HG02571 (cell line): ENCODE measurements around the gene FBXL14.
A peak's percentile ranks its signal among the peaks of the same experiment; 100 is the strongest.
"Not testable (repeated sequence)": the region's sequence is repeated elsewhere in the genome, so short reads cannot be mapped to it uniquely, and the experiment has no call there.

Source experiments
- ATAC-seq: cut with Tn5 transposase; IDR thresholded peaks from one replicate; pipeline ENCODE4 v1.9.1; 2021; ENCODE audit warnings: mild to moderate bottlenecking, moderate library complexity; ENCODE audit not compliant: unreplicated experiment

FBXL14 gene

GRCh38 chr12:1574865-1575259 is 19.5 kb downstream of the FBXL14 start:
- ATAC-seq: no peak

GRCh38 chr12:1573960-1574864 is 20.2 kb downstream of the FBXL14 start:
- no peak for ATAC-seq

GRCh38 chr12:1572731-1573130 is 21.6 kb downstream of the FBXL14 start:
- no peak for ATAC-seq

- ATAC-seq: no peak
Observed at GRCh38 chr12:1567852-1568251, 26.5 kb downstream of the FBXL14 start.

- no peak for ATAC-seq
Observed at GRCh38 chr12:1566449-1567135, 27.8 kb downstream of the FBXL14 start.

- no peak for ATAC-seq
Observed at GRCh38 chr12:1565172-1565571, 29.2 kb downstream of the FBXL14 start.

GRCh38 chr12:1564067-1564466 is 30.3 kb downstream of the FBXL14 start:
- ATAC-seq: no peak

GRCh38 chr12:1562813-1563407 is 31.5 kb downstream of the FBXL14 start:
- ATAC-seq: no peak

- no peak for ATAC-seq
Observed at GRCh38 chr12:1560704-1561103, 33.7 kb downstream of the FBXL14 start.

- no peak for ATAC-seq
Observed at GRCh38 chr12:1559676-1560091, 34.7 kb downstream of the FBXL14 start.

- not testable (repeated sequence) for ATAC-seq
Observed at GRCh38 chr12:1558108-1558507, 36.3 kb downstream of the FBXL14 start.

GRCh38 chr12:1553987-1554982 is 40.1 kb downstream of the FBXL14 start:
- peak; percentile 88 for ATAC-seq

GRCh38 chr12:1553536-1553935 is 40.8 kb downstream of the FBXL14 start:
- no peak for ATAC-seq

- ATAC-seq: no peak
Observed at GRCh38 chr12:1552911-1553491, 41.4 kb downstream of the FBXL14 start.

- no peak for ATAC-seq
Observed at GRCh38 chr12:1552171-1552570, 42.2 kb downstream of the FBXL14 start.

- no peak for ATAC-seq
Observed at GRCh38 chr12:1551496-1551895, 42.9 kb downstream of the FBXL14 start.

GRCh38 chr12:1546931-1547640 is 47.3 kb downstream of the FBXL14 start:
- no peak for ATAC-seq

- no peak for ATAC-seq
Observed at GRCh38 chr12:1544996-1545700, 49.2 kb downstream of the FBXL14 start.

GRCh38 chr12:1542599-1542998 is 51.8 kb downstream of the FBXL14 start:
- no peak for ATAC-seq
